ENCODE results near the gene KCNIP4.

Gene KCNIP4

GRCh38 chr4:21041708-21042107 is 906.9 kb downstream of the KCNIP4 start:
- H3K27ac ChIP-seq (ENCODE audit: low read depth, low read length), result no peak overlapping the region
- no peak overlapping the region for H4K5ac ChIP-seq (ENCODE audit: low read length)
- no peak overlapping the region for H3K4me2 ChIP-seq (ENCODE audit: low read length)
- no peak overlapping the region for H3K18ac ChIP-seq (ENCODE audit: low read length)
- H3K56ac ChIP-seq (ENCODE audit: low read length), result no peak overlapping the region
- no peak overlapping the region for H2AK5ac ChIP-seq (ENCODE audit: low read length)
- DNase-seq, result no peak
- no peak overlapping the region for H4K8ac ChIP-seq (ENCODE audit: low read depth, low read length)
- no peak overlapping the region for H3K9ac ChIP-seq (ENCODE audit: low read length)
- H2BK5ac ChIP-seq (ENCODE audit: low read length), result no peak overlapping the region
- H3K4me3 ChIP-seq (ENCODE audit: low read length), result no peak overlapping the region
- no peaks in the 10 kb centered on the region for H3K27me3 ChIP-seq (ENCODE audit: insufficient read depth, low read length, poor library complexity)
- H3K79me1 ChIP-seq (ENCODE audit: low read length), result no peaks in the 10 kb centered on the region
- no CpG with 5 or more reads among the region's 3 CpGs for WGBS (ENCODE audit: extremely low coverage, insufficient coverage, low lambda C conversion rate)
- no peak overlapping the region for H2BK15ac ChIP-seq (replicated peaks; ENCODE audit: low read depth)
- no peak overlapping the region for H3K4ac ChIP-seq (ENCODE audit: low read depth, low read length)
- H3K79me2 ChIP-seq (ENCODE audit: control insufficient read depth, insufficient read depth, low read length), result no peaks in the 10 kb centered on the region
- no peaks in the 10 kb centered on the region for H3K36me3 ChIP-seq (ENCODE audit: control insufficient read depth, insufficient read depth, low read length)
- H3K4me1 ChIP-seq (ENCODE audit: control insufficient read depth, low read depth, low read length), result no peaks in the 10 kb centered on the region
- no peak overlapping the region for H2BK120ac ChIP-seq (ENCODE audit: low read depth, low read length)
- H3K23ac ChIP-seq (ENCODE audit: low read length), result no peak overlapping the region

- H2BK15ac ChIP-seq (replicated peaks; ENCODE audit: low read depth), result no peak overlapping the region
- H3K4ac ChIP-seq (ENCODE audit: low read depth, low read length), result no peak overlapping the region
- no peak overlapping the region for H4K8ac ChIP-seq (ENCODE audit: low read depth, low read length)
- no peaks in the 10 kb centered on the region for H3K4me1 ChIP-seq (ENCODE audit: control insufficient read depth, low read depth, low read length)
- H3K4me2 ChIP-seq (ENCODE audit: low read length), result no peak overlapping the region
- no peak overlapping the region for H2BK5ac ChIP-seq (ENCODE audit: low read length)
- no peak overlapping the region for H3K23ac ChIP-seq (ENCODE audit: low read length)
- H2BK120ac ChIP-seq (ENCODE audit: low read depth, low read length), result no peak overlapping the region
- H3K36me3 ChIP-seq (ENCODE audit: control insufficient read depth, insufficient read depth, low read length), result no peaks in the 10 kb centered on the region
- H2AK5ac ChIP-seq (ENCODE audit: low read length), result no peak overlapping the region
- no peak overlapping the region for H3K9ac ChIP-seq (ENCODE audit: low read length)
- H3K56ac ChIP-seq (ENCODE audit: low read length), result no peak overlapping the region
- H3K79me2 ChIP-seq (ENCODE audit: control insufficient read depth, insufficient read depth, low read length), result no peaks in the 10 kb centered on the region
- H3K18ac ChIP-seq (ENCODE audit: low read length), result no peak overlapping the region
- no peaks in the 10 kb centered on the region for H3K27me3 ChIP-seq (ENCODE audit: insufficient read depth, low read length, poor library complexity)
- no peak overlapping the region for H3K4me3 ChIP-seq (ENCODE audit: low read length)
- no peak for DNase-seq
- no CpG with 5 or more reads among the region's 5 CpGs for whole genome bisulfite sequencing (ENCODE audit: extremely low coverage, insufficient coverage, low lambda C conversion rate)
- H3K79me1 ChIP-seq (ENCODE audit: low read length), result no peaks in the 10 kb centered on the region
- H4K5ac ChIP-seq (ENCODE audit: low read length), result no peak overlapping the region
- H3K27ac ChIP-seq (ENCODE audit: low read depth, low read length), result no peak overlapping the region
These were observed 913.8 kb downstream of the KCNIP4 start for GRCh38 chr4:21034728-21035127.

- no peaks in the 10 kb centered on the region for H3K27me3 ChIP-seq (ENCODE audit: insufficient read depth, low read length, poor library complexity)
- no peaks in the 10 kb centered on the region for H3K4me1 ChIP-seq (ENCODE audit: control insufficient read depth, low read depth, low read length)
- no peak overlapping the region for H3K56ac ChIP-seq (ENCODE audit: low read length)
- no peak overlapping the region for H2BK120ac ChIP-seq (ENCODE audit: low read depth, low read length)
- no peak overlapping the region for H3K18ac ChIP-seq (ENCODE audit: low read length)
- H3K9ac ChIP-seq (ENCODE audit: low read length), result no peak overlapping the region
- no peak overlapping the region for H3K4me2 ChIP-seq (ENCODE audit: low read length)
- H4K5ac ChIP-seq (ENCODE audit: low read length), result no peak overlapping the region
- no peak overlapping the region for H3K27ac ChIP-seq (ENCODE audit: low read depth, low read length)
- no peak overlapping the region for H3K4me3 ChIP-seq (ENCODE audit: low read length)
- no peak overlapping the region for H2BK5ac ChIP-seq (ENCODE audit: low read length)
- H4K8ac ChIP-seq (ENCODE audit: low read depth, low read length), result no peak overlapping the region
- H2AK5ac ChIP-seq (ENCODE audit: low read length), result no peak overlapping the region
- H2BK15ac ChIP-seq (replicated peaks; ENCODE audit: low read depth), result no peak overlapping the region
- DNase-seq, result no peak
- no peak overlapping the region for H3K23ac ChIP-seq (ENCODE audit: low read length)
- H3K79me1 ChIP-seq (ENCODE audit: low read length), result no peaks in the 10 kb centered on the region
- no peaks in the 10 kb centered on the region for H3K36me3 ChIP-seq (ENCODE audit: control insufficient read depth, insufficient read depth, low read length)
- no CpG with 5 or more reads among the region's 3 CpGs for WGBS (ENCODE audit: extremely low coverage, insufficient coverage, low lambda C conversion rate)
- no peak overlapping the region for H3K4ac ChIP-seq (ENCODE audit: low read depth, low read length)
- H3K79me2 ChIP-seq (ENCODE audit: control insufficient read depth, insufficient read depth, low read length), result no peaks in the 10 kb centered on the region
These were observed 916.4 kb downstream of the KCNIP4 start for GRCh38 chr4:21032089-21032645.

- Histone ChIP-seq H3K18ac (ENCODE audit: low read length) (no peak overlapping the region), H2BK120ac (ENCODE audit: low read depth, low read length) (no peak overlapping the region), H3K9ac (ENCODE audit: low read length) (no peak overlapping the region), H2BK5ac (ENCODE audit: low read length) (no peak overlapping the region), H3K27ac (ENCODE audit: low read depth, low read length) (no peak overlapping the region), H3K79me2 (ENCODE audit: control insufficient read depth, insufficient read depth, low read length) (no peaks in the 10 kb centered on the region), H4K5ac (ENCODE audit: low read length) (no peak overlapping the region), H3K23ac (ENCODE audit: low read length) (no peak overlapping the region), H3K4me2 (ENCODE audit: low read length) (no peak overlapping the region), H3K4me1 (ENCODE audit: control insufficient read depth, low read depth, low read length) (no peaks in the 10 kb centered on the region), H3K4me3 (ENCODE audit: low read length) (no peak overlapping the region), H2AK5ac (ENCODE audit: low read length) (no peak overlapping the region), H3K79me1 (ENCODE audit: low read length) (no peaks in the 10 kb centered on the region), H3K36me3 (ENCODE audit: control insufficient read depth, insufficient read depth, low read length) (no peaks in the 10 kb centered on the region), H4K8ac (ENCODE audit: low read depth, low read length) (no peak overlapping the region), H2BK15ac (replicated peaks; ENCODE audit: low read depth) (no peak overlapping the region), H3K56ac (ENCODE audit: low read length) (no peak overlapping the region), H3K4ac (ENCODE audit: low read depth, low read length) (no peak overlapping the region), H3K27me3 (ENCODE audit: insufficient read depth, low read length, poor library complexity) (no peaks in the 10 kb centered on the region)
- no CpG with 5 or more reads among the region's 2 CpGs for WGBS (ENCODE audit: extremely low coverage, insufficient coverage, low lambda C conversion rate)
- DNase-seq, result no peak
These were observed 929.8 kb downstream of the KCNIP4 start for GRCh38 chr4:21018817-21019216.

- no CpG with 5 or more reads among the region's 1 CpG for WGBS (ENCODE audit: extremely low coverage, insufficient coverage, low lambda C conversion rate)
These were observed 935.1 kb downstream of the KCNIP4 start for GRCh38 chr4:21013501-21013900.

GRCh38 chr4:21012851-21013331 is 935.7 kb downstream of the KCNIP4 start:
- no peaks in the 10 kb centered on the region for H3K79me1 ChIP-seq (ENCODE audit: low read length)
- no peak overlapping the region for H3K9ac ChIP-seq (ENCODE audit: low read length)
- H3K4me1 ChIP-seq (ENCODE audit: control insufficient read depth, low read depth, low read length), result no peaks in the 10 kb centered on the region
- no peak overlapping the region for H3K4me2 ChIP-seq (ENCODE audit: low read length)
- no peak overlapping the region for H2AK5ac ChIP-seq (ENCODE audit: low read length)
- no peak overlapping the region for H3K4me3 ChIP-seq (ENCODE audit: low read length)
- no peak overlapping the region for H4K5ac ChIP-seq (ENCODE audit: low read length)
- H3K36me3 ChIP-seq (ENCODE audit: control insufficient read depth, insufficient read depth, low read length), result no peaks in the 10 kb centered on the region
- H3K56ac ChIP-seq (ENCODE audit: low read length), result no peak overlapping the region
- peak; percentile 31 for DNase-seq
- no CpG with 5 or more reads among the region's 3 CpGs for WGBS (ENCODE audit: extremely low coverage, insufficient coverage, low lambda C conversion rate)
- H3K4ac ChIP-seq (ENCODE audit: low read depth, low read length), result no peak overlapping the region
- no peak overlapping the region for H3K27ac ChIP-seq (ENCODE audit: low read depth, low read length)
- H3K27me3 ChIP-seq (ENCODE audit: insufficient read depth, low read length, poor library complexity), result no peaks in the 10 kb centered on the region
- H4K8ac ChIP-seq (ENCODE audit: low read depth, low read length), result no peak overlapping the region
- no peak overlapping the region for H3K18ac ChIP-seq (ENCODE audit: low read length)
- H2BK120ac ChIP-seq (ENCODE audit: low read depth, low read length), result no peak overlapping the region
- H2BK15ac ChIP-seq (replicated peaks; ENCODE audit: low read depth), result no peak overlapping the region
- H2BK5ac ChIP-seq (ENCODE audit: low read length), result no peak overlapping the region
- no peak overlapping the region for H3K23ac ChIP-seq (ENCODE audit: low read length)
- H3K79me2 ChIP-seq (ENCODE audit: control insufficient read depth, insufficient read depth, low read length), result no peaks in the 10 kb centered on the region

More at GRCh38 chr4:21013501-21013900, 935.1 kb downstream of the KCNIP4 start:
- Histone ChIP-seq H3K27me3 (ENCODE audit: insufficient read depth, low read length, poor library complexity) (no peaks in the 10 kb centered on the region), H3K56ac (ENCODE audit: low read length) (no peak overlapping the region), H3K4me1 (ENCODE audit: control insufficient read depth, low read depth, low read length) (no peaks in the 10 kb centered on the region), H4K8ac (ENCODE audit: low read depth, low read length) (no peak overlapping the region), H3K4ac (ENCODE audit: low read depth, low read length) (no peak overlapping the region), H2BK5ac (ENCODE audit: low read length) (no peak overlapping the region), H2BK15ac (replicated peaks; ENCODE audit: low read depth) (no peak overlapping the region), H4K5ac (ENCODE audit: low read length) (no peak overlapping the region), H3K36me3 (ENCODE audit: control insufficient read depth, insufficient read depth, low read length) (no peaks in the 10 kb centered on the region), H2BK120ac (ENCODE audit: low read depth, low read length) (no peak overlapping the region), H3K4me2 (ENCODE audit: low read length) (no peak overlapping the region), H3K4me3 (ENCODE audit: low read length) (no peak overlapping the region), H3K79me2 (ENCODE audit: control insufficient read depth, insufficient read depth, low read length) (no peaks in the 10 kb centered on the region), H3K9ac (ENCODE audit: low read length) (no peak overlapping the region), H3K18ac (ENCODE audit: low read length) (no peak overlapping the region), H3K23ac (ENCODE audit: low read length) (no peak overlapping the region), H3K27ac (ENCODE audit: low read depth, low read length) (no peak overlapping the region), H2AK5ac (ENCODE audit: low read length) (no peak overlapping the region), H3K79me1 (ENCODE audit: low read length) (no peaks in the 10 kb centered on the region)
- no peak for DNase-seq
